HepG2 (cell line): ENCODE data around the gene MTOR. TPM values are rescaled to one million over a fixed set of nuclear protein-coding genes. Genes with fewer than 3 reads are reported as not detected.

Experiments used
- FOSL1 ChIP-seq: sonication (generic); formaldehyde crosslinking; IDR thresholded peaks from 2 replicates; pipeline ENCODE4 v1.9.0; 2021; ENCODE audit warnings: missing genetic modification reagents, borderline replicate concordance
- FOXJ3 ChIP-seq: sonication (generic); formaldehyde crosslinking; IDR thresholded peaks from 2 replicates; pipeline ENCODE4 v1.4.0; 2020; ENCODE audit warnings: missing genetic modification reagents, mild to moderate bottlenecking, borderline replicate concordance
- HOXA5 ChIP-seq: sonication (generic); formaldehyde crosslinking; IDR thresholded peaks from 2 replicates; pipeline ENCODE4 v1.4.0; 2020; ENCODE audit warnings: missing genetic modification reagents
- MTERF4 ChIP-seq: sonication (generic); formaldehyde crosslinking; IDR thresholded peaks from 2 replicates; pipeline ENCODE4 v1.8.0; 2023; ENCODE audit warnings: mild to moderate bottlenecking, missing genetic modification reagents
- PHF21A ChIP-seq: sonication (generic); formaldehyde crosslinking; IDR thresholded peaks from 2 replicates; pipeline ENCODE4 v1.5.0; 2020; ENCODE audit warnings: mild to moderate bottlenecking, missing genetic modification reagents
- RARA ChIP-seq: IDR thresholded peaks from 2 replicates; pipeline ENCODE4 v1.6.1; 2016; ENCODE audit warnings: missing genetic modification reagents, missing compliant biosample characterization
- RXRA ChIP-seq: sonication (generic); formaldehyde crosslinking; IDR thresholded peaks from 2 replicates; pipeline ENCODE4 v1.5.1; 2020; ENCODE audit warnings: missing genetic modification reagents
- SNAI1 ChIP-seq: sonication (generic); formaldehyde crosslinking; IDR thresholded peaks from 2 replicates; pipeline ENCODE4 v1.5.0; 2020; ENCODE audit warnings: mild to moderate bottlenecking, missing genetic modification reagents, borderline replicate concordance
- TBL1XR1 ChIP-seq: fragments of 150-350 bp; IDR thresholded peaks from 2 replicates; pipeline ENCODE4 v1.6.1; 2014; ENCODE audit warnings: borderline replicate concordance, low read length; ENCODE audit not compliant: partially characterized antibody
- TBX2 ChIP-seq: sonication (generic); formaldehyde crosslinking; IDR thresholded peaks from 2 replicates; pipeline ENCODE4 v1.5.0; 2020; ENCODE audit warnings: missing genetic modification reagents, mild to moderate bottlenecking, borderline replicate concordance
- ZNF12 ChIP-seq: sonication (generic); formaldehyde crosslinking; IDR thresholded peaks from 2 replicates; pipeline ENCODE4 v1.5.0; 2020; ENCODE audit warnings: missing genetic modification reagents
- ZNF282 ChIP-seq: fragments of 450-650 bp; IDR thresholded peaks from 2 replicates; pipeline ENCODE4 v1.6.1; 2018; ENCODE audit not compliant: partially characterized antibody
- ZNF567 ChIP-seq: sonication (generic); formaldehyde crosslinking; IDR thresholded peaks from 2 replicates; pipeline ENCODE4 v1.8.1; 2023; ENCODE audit warnings: mild to moderate bottlenecking, missing genetic modification reagents, borderline replicate concordance
- ZNF607 ChIP-seq: sonication (generic); formaldehyde crosslinking; IDR thresholded peaks from 2 replicates; pipeline ENCODE4 v1.5.1; 2020; ENCODE audit warnings: missing genetic modification reagents, mild to moderate bottlenecking, borderline replicate concordance
- ZNF768 ChIP-seq: sonication (generic); formaldehyde crosslinking; IDR thresholded peaks from 2 replicates; pipeline ENCODE4 v1.4.0; 2020; ENCODE audit warnings: missing genetic modification reagents
- polyA plus RNA-seq, 8 experiments: library from polyadenylated mRNA; depleted of rRNA in 3 of 8; stranded (reverse) in 7 of 8; unstranded in 1 of 8; fragments of >200 nt; fragmentation: Illumina TruSeq in 4 of 8; extraction: Trizol in 4 of 8; gene quantifications; 2 replicates each; pipeline versions ENCODE4 v1.2.1 to v1.2.3, GENCODE V29; 2011 to 2016; ENCODE audit warnings: low read depth in 4 of 8, missing spikeins in 1 of 8, mixed read lengths in 1 of 8; ENCODE audit not compliant: insufficient read depth in 1 of 8
- total RNA-seq, 5 experiments: library from RNA; depleted of rRNA; stranded (reverse); fragments of >200 nt; fragmentation: Illumina TruSeq; extraction: Trizol; gene quantifications; 2 replicates each; pipeline ENCODE4 v1.2.3, GENCODE V29; 2016; ENCODE audit warnings: low read depth in 1 of 5
- TF ChIP-seq, protein P1 (sequence below): sonication (generic); formaldehyde crosslinking; IDR thresholded peaks from 2 replicates; pipeline ENCODE4 v1.5.0; 2020; ENCODE audit warnings: missing genetic modification reagents
- TF ChIP-seq, protein P2 (sequence below): IDR thresholded peaks from 2 replicates; pipeline ENCODE4 v1.6.1; 2016; ENCODE audit warnings: mild to moderate bottlenecking, missing biosample characterization, missing genetic modification reagents
- TF ChIP-seq, protein P3 (sequence below): sonication (generic); formaldehyde crosslinking; IDR thresholded peaks from 2 replicates; pipeline ENCODE4 v1.4.0; 2020; ENCODE audit warnings: mild to moderate bottlenecking, low read depth, missing genetic modification reagents
- TF ChIP-seq, protein P4 (sequence below): sonication (generic); formaldehyde crosslinking; IDR thresholded peaks from 2 replicates; pipeline ENCODE4 v1.4.0; 2020; ENCODE audit warnings: missing genetic modification reagents

The MTOR gene
- total and polyA plus RNA-seq, 2 of the 13 experiments (the other 11 are each of a cell fraction or from before 2014, with no cell fraction given): 24.6 to 34.6 TPM

DNA sequence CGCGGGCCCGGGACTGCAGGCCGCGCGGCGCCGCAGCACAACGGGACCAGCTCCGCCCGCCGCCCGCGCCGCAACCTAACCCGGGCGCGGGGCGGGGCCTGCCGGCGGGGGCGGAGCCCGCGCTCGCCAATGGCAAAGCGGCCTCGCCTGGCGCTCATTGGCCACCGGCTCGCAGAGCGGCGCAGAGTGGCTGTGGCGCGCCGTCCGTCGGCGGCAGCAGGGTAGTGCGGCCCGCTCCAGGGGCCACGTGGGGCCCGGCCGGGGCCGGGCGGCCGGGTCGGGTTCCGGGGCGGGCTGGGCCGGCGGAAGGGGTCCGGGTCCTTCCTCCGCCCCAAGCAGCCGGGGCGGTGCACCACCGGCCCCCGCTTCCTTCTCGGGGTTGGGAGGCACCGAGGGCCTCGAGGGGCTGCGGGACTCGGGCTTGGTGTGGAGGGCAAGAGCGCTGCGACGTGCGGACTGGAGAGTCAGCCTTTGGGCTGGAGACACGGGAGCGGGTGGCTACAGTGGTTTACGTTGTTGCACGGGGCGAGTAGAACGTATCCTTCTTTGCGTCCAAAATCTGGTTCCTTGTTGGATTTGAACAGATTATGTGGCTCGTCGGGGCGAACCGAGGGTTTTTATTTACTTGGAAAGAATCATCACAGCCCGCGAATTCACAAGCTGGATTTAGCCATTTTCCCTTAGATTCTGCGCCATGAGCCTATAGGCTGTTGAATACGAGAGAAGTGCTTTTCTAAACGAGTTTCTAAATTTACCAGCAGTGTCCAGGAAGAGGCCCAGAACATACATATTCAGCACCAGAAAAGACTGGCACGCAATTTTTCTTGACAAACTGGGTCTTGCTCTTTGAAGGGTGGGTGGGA lies 202.2 kb downstream of the MTOR start, which contains the start of gene SRM (continued):
- TF ChIP-seq, protein P1, sequence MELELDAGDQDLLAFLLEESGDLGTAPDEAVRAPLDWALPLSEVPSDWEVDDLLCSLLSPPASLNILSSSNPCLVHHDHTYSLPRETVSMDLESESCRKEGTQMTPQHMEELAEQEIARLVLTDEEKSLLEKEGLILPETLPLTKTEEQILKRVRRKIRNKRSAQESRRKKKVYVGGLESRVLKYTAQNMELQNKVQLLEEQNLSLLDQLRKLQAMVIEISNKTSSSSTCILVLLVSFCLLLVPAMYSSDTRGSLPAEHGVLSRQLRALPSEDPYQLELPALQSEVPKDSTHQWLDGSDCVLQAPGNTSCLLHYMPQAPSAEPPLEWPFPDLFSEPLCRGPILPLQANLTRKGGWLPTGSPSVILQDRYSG (CRISPR knock-in tag): 0 out of 2 replicates have a peak, but pooled peaks have one; percentile 35
- TF ChIP-seq ZNF567 (CRISPR knock-in tag) (no peak), RXRA (CRISPR knock-in tag) (no peak), ZNF12 (no peak), FOSL1 (CRISPR knock-in tag) (no peak), MTERF4 (CRISPR knock-in tag) (no peak), ZNF607 (CRISPR knock-in tag) (no peak), ZNF768 (CRISPR knock-in tag) (peak; percentile 45; the same call in 1 of the 2 replicates), TBL1XR1 (no peak), TBX2 (CRISPR knock-in tag) (no peak), SNAI1 (CRISPR knock-in tag) (0 out of 2 replicates have a peak, but pooled peaks have one; percentile 11), HOXA5 (CRISPR knock-in tag) (no peak), RARA (CRISPR knock-in tag) (no peak), ZNF282 (no peak), FOXJ3 (CRISPR knock-in tag) (no peak), PHF21A (no peak)
- TF ChIP-seq, protein P2, sequence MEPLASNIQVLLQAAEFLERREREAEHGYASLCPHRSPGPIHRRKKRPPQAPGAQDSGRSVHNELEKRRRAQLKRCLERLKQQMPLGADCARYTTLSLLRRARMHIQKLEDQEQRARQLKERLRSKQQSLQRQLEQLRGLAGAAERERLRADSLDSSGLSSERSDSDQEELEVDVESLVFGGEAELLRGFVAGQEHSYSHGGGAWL: peak; percentile 63
- TF ChIP-seq, protein P3, sequence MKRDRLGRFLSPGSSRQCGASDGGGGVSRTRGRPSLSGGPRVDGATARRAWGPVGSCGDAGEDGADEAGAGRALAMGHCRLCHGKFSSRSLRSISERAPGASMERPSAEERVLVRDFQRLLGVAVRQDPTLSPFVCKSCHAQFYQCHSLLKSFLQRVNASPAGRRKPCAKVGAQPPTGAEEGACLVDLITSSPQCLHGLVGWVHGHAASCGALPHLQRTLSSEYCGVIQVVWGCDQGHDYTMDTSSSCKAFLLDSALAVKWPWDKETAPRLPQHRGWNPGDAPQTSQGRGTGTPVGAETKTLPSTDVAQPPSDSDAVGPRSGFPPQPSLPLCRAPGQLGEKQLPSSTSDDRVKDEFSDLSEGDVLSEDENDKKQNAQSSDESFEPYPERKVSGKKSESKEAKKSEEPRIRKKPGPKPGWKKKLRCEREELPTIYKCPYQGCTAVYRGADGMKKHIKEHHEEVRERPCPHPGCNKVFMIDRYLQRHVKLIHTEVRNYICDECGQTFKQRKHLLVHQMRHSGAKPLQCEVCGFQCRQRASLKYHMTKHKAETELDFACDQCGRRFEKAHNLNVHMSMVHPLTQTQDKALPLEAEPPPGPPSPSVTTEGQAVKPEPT: no peak
- TF ChIP-seq, protein P4, sequence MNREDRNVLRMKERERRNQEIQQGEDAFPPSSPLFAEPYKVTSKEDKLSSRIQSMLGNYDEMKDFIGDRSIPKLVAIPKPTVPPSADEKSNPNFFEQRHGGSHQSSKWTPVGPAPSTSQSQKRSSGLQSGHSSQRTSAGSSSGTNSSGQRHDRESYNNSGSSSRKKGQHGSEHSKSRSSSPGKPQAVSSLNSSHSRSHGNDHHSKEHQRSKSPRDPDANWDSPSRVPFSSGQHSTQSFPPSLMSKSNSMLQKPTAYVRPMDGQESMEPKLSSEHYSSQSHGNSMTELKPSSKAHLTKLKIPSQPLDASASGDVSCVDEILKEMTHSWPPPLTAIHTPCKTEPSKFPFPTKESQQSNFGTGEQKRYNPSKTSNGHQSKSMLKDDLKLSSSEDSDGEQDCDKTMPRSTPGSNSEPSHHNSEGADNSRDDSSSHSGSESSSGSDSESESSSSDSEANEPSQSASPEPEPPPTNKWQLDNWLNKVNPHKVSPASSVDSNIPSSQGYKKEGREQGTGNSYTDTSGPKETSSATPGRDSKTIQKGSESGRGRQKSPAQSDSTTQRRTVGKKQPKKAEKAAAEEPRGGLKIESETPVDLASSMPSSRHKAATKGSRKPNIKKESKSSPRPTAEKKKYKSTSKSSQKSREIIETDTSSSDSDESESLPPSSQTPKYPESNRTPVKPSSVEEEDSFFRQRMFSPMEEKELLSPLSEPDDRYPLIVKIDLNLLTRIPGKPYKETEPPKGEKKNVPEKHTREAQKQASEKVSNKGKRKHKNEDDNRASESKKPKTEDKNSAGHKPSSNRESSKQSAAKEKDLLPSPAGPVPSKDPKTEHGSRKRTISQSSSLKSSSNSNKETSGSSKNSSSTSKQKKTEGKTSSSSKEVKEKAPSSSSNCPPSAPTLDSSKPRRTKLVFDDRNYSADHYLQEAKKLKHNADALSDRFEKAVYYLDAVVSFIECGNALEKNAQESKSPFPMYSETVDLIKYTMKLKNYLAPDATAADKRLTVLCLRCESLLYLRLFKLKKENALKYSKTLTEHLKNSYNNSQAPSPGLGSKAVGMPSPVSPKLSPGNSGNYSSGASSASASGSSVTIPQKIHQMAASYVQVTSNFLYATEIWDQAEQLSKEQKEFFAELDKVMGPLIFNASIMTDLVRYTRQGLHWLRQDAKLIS (CRISPR knock-in tag): no peak
